Measurements from ENCODE around the gene OGFRL1. TPM values are rescaled to one million over a fixed set of nuclear protein-coding genes. Genes with fewer than 3 reads are reported as not detected.

Gene OGFRL1
- total and polyA plus RNA-seq, 2 of the 4 experiments (the other 2 are of a cell fraction), result 5.4 to 5.7 TPM

DNA sequence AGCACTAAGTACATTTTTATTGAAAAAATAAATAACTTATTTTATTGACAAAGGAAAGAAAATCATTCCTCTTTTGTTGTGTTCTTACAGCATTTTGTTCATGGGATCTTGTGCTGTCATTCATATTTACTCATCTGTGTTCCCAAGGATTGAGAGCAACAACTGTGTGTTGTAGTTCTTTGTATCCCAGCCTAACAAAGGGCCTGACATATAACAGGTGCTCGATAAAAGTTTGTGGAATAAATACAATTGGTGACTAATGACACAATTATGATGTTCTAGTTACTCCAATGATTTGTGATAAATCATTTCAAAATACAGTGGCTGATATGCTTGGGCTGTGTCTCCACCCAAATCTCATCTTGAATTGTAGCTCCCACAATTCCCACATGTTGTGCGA lies 7.9 kb upstream of the OGFRL1 start:
- no peak overlapping the region for H3K4ac ChIP-seq (ENCODE audit: low read depth, low read length)
- no peak overlapping the region for H3K9ac ChIP-seq (ENCODE audit: low read depth, low read length)
- H2AK9ac ChIP-seq (replicated peaks; ENCODE audit: low read depth, low read length, poor library complexity), result no peak overlapping the region
- dilution Hi-C loops (cut with HindIII; ENCODE audit: low sequenced_read_pairs, unreplicated experiment) (no loop called here), intact Hi-C loops (cut with micrococcal nuclease) (no loop called here), in situ Hi-C loops (cut with MboI; ENCODE audit: low sequenced_read_pairs) (loop anchor here (10.0 kb wide), 1 partner anchor 86 kb away; no protein-coding TSS in a partner anchor)
- no peak overlapping the region for H2BK15ac ChIP-seq (ENCODE audit: low read depth, low read length)
- H3K9me3 ChIP-seq (ENCODE audit: control insufficient read depth, insufficient read depth, low read length), result no peaks in the 10 kb centered on the region
- no peak overlapping the region for H2BK20ac ChIP-seq (ENCODE audit: low read depth, low read length)
- no CpG with 5 or more reads among the region's 2 CpGs for WGBS, 2 experiments (ENCODE audit: extremely low coverage in 2 of 2, insufficient read length in 1 of 2)
- H3K79me1 ChIP-seq (ENCODE audit: low read depth in 1 of 2, low read length in 2 of 2), result no peaks in the 10 kb centered on the region
- no peaks in the 10 kb centered on the region for H3K36me3 ChIP-seq (ENCODE audit: control insufficient read depth, insufficient read depth, low read length)
- H3K23ac ChIP-seq (ENCODE audit: low read depth, low read length), result no peak overlapping the region
- ChIA-PET POLR2A (ENCODE audit: unreplicated experiment) (no interaction called here), CTCF (interaction anchor here (0.8 kb wide), 1 partner anchor 90 kb away, joined by 3 read pairs; no protein-coding TSS in a partner anchor)
- H4K5ac ChIP-seq (ENCODE audit: low read depth, low read length), result no peak overlapping the region
- no peak overlapping the region for H3K56ac ChIP-seq (ENCODE audit: extremely low read depth, insufficient read depth, low read length)
- no peaks in the 10 kb centered on the region for H4K20me1 ChIP-seq (ENCODE audit: insufficient read depth, low read length)
- H3K27ac ChIP-seq (ENCODE audit: insufficient read depth, low read length), result no peak overlapping the region
- no peak overlapping the region for H2AK5ac ChIP-seq (ENCODE audit: low read depth, low read length)
- no peak overlapping the region for H3K4me3 ChIP-seq (ENCODE audit: insufficient read depth, low read depth, low read length)
- H3K18ac ChIP-seq (ENCODE audit: low read depth, low read length), result no peak overlapping the region
- no peaks in the 10 kb centered on the region for H3K27me3 ChIP-seq (ENCODE audit: control insufficient read depth, insufficient read depth, low read length)
- no peak for ATAC-seq (ENCODE audit: low read depth)
- H4K8ac ChIP-seq (ENCODE audit: low read depth in 2 of 2, low read length in 2 of 2), result no peak overlapping the region
- TF ChIP-seq RCOR1 (IDR thresholded peaks at IDR 0.05; ENCODE audit: insufficient replicate concordance, low read length) (no peak), CTCF (conservative IDR thresholded peaks at IDR 0.05; ENCODE audit: low read depth, low read length) (no peak), BHLHE40 (IDR thresholded peaks at IDR 0.05; ENCODE audit: low read depth, low read length) (no peak), MXI1 (IDR thresholded peaks at IDR 0.05; ENCODE audit: borderline replicate concordance, low read depth, low read length) (no peak), RAD21 (IDR thresholded peaks at IDR 0.05; ENCODE audit: low read length) (no peak), RFX5 (IDR thresholded peaks at IDR 0.05; ENCODE audit: low read depth, low read length) (no peak), FOS (IDR thresholded peaks at IDR 0.05; ENCODE audit: low read depth, low read length) (no peak), CHD1 (IDR thresholded peaks at IDR 0.05; ENCODE audit: low read depth, low read length) (no peak), MAZ (IDR thresholded peaks at IDR 0.05; ENCODE audit: borderline replicate concordance, low read depth, low read length) (no peak), SMC3 (IDR thresholded peaks at IDR 0.05; ENCODE audit: low read depth, low read length) (no peak), NFE2L2 (IDR thresholded peaks at IDR 0.05; ENCODE audit: low read depth, low read length) (no peak), POLR2A (IDR thresholded peaks at IDR 0.05; ENCODE audit: low read depth, low read length) (no peak), MAFK (IDR thresholded peaks at IDR 0.05; ENCODE audit: low read depth, low read length) (no peak)
- TF ChIP-seq, protein P1, sequence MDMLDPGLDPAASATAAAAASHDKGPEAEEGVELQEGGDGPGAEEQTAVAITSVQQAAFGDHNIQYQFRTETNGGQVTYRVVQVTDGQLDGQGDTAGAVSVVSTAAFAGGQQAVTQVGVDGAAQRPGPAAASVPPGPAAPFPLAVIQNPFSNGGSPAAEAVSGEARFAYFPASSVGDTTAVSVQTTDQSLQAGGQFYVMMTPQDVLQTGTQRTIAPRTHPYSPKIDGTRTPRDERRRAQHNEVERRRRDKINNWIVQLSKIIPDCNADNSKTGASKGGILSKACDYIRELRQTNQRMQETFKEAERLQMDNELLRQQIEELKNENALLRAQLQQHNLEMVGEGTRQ (IDR thresholded peaks at IDR 0.05; ENCODE audit: low read depth, low read length), result no peak
- TF ChIP-seq, protein P2, sequence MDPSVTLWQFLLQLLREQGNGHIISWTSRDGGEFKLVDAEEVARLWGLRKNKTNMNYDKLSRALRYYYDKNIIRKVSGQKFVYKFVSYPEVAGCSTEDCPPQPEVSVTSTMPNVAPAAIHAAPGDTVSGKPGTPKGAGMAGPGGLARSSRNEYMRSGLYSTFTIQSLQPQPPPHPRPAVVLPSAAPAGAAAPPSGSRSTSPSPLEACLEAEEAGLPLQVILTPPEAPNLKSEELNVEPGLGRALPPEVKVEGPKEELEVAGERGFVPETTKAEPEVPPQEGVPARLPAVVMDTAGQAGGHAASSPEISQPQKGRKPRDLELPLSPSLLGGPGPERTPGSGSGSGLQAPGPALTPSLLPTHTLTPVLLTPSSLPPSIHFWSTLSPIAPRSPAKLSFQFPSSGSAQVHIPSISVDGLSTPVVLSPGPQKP (IDR thresholded peaks at IDR 0.05; ENCODE audit: borderline replicate concordance, low read depth, low read length), result no peak
- no peaks in the 10 kb centered on the region for H3K9me1 ChIP-seq (ENCODE audit: insufficient read depth, low read length)
- no peaks in the 10 kb centered on the region for H3K4me1 ChIP-seq (ENCODE audit: control insufficient read depth, insufficient read depth, low read length)
- no TSS peak for BruUV-seq (replicated peaks)
- H2BK120ac ChIP-seq (ENCODE audit: low read depth, low read length), result no peak overlapping the region
- no peak overlapping the region for H2BK5ac ChIP-seq (ENCODE audit: low read depth, low read length, poor library complexity, severe bottlenecking)
- no peak overlapping the region for H3K4me2 ChIP-seq (ENCODE audit: low read depth, low read length)
- DNase-seq, result no peak
- no peak overlapping the region for H3K14ac ChIP-seq (replicated peaks; ENCODE audit: low read depth, low read length)
- H2AFZ ChIP-seq (replicated peaks; ENCODE audit: low read length, poor library complexity), result no peak overlapping the region
- no peak overlapping the region for H4K91ac ChIP-seq (ENCODE audit: insufficient read depth, low read depth, low read length)
